ENCODE results near the gene TXNRD1.

DNA sequence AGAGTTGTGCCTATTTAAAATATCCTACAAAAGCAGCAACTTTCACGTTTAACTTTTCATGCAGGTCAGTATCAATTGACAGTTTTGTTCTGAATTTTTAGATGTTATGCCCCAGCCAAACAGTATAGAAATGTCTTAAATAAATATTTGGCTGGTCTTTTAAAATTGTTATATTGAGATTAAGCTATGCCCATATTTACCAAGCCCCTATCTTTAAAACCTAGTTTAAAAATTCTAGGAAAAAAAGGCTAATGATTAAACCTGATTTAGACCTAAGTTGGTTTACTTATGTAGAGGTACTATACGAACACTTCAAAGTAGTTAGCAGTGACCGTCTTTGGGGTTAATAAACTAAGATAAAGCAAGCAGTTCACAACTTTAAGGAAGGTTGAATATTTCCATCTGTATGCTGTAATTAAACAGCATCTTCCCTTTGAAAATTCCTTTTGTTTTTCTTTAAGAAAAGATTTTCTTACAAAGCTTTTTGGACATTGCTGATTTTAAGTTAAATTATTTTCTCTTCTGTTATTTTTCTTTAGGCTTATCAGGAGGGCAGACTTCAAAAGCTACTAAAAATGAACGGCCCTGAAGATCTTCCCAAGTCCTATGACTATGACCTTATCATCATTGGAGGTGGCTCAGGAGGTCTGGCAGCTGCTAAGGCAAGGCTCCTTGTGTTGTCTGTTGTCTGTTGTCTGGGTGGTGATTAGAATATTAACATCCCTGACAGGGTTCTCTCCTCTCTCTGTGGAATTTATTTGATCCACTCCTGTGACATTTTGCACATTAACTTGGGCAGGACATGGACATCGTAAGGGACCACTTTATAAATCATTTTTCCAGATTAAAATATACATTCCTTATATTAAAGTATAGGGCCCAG lies 95.4 kb downstream of the TXNRD1 start:
- TF ChIP-seq SIN3A (IDR thresholded peaks at IDR 0.05; ENCODE audit: borderline replicate concordance, insufficient read depth, low read length) = no peak
- TF ChIP-seq TAF1 (IDR thresholded peaks at IDR 0.05; ENCODE audit: borderline replicate concordance, insufficient read depth, low read length) = no peak
- no peak for TF ChIP-seq POLR2AphosphoS5 (IDR thresholded peaks at IDR 0.05; ENCODE audit: low read depth, low read length)
- TF ChIP-seq, protein P1, sequence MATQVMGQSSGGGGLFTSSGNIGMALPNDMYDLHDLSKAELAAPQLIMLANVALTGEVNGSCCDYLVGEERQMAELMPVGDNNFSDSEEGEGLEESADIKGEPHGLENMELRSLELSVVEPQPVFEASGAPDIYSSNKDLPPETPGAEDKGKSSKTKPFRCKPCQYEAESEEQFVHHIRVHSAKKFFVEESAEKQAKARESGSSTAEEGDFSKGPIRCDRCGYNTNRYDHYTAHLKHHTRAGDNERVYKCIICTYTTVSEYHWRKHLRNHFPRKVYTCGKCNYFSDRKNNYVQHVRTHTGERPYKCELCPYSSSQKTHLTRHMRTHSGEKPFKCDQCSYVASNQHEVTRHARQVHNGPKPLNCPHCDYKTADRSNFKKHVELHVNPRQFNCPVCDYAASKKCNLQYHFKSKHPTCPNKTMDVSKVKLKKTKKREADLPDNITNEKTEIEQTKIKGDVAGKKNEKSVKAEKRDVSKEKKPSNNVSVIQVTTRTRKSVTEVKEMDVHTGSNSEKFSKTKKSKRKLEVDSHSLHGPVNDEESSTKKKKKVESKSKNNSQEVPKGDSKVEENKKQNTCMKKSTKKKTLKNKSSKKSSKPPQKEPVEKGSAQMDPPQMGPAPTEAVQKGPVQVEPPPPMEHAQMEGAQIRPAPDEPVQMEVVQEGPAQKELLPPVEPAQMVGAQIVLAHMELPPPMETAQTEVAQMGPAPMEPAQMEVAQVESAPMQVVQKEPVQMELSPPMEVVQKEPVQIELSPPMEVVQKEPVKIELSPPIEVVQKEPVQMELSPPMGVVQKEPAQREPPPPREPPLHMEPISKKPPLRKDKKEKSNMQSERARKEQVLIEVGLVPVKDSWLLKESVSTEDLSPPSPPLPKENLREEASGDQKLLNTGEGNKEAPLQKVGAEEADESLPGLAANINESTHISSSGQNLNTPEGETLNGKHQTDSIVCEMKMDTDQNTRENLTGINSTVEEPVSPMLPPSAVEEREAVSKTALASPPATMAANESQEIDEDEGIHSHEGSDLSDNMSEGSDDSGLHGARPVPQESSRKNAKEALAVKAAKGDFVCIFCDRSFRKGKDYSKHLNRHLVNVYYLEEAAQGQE (IDR thresholded peaks at IDR 0.05; ENCODE audit: insufficient read depth in 1 of 2, low read depth in 2 of 2, low read length in 2 of 2) = no peak
- no peak for TF ChIP-seq FOXP2 (optimal IDR thresholded peaks at IDR 0.05; ENCODE audit: borderline replicate concordance, extremely low read depth, extremely low read length, insufficient read depth)

All from PFSK-1 (cell line).